Measurements from ENCODE around the gene NRGN.

The NRGN gene

DNA sequence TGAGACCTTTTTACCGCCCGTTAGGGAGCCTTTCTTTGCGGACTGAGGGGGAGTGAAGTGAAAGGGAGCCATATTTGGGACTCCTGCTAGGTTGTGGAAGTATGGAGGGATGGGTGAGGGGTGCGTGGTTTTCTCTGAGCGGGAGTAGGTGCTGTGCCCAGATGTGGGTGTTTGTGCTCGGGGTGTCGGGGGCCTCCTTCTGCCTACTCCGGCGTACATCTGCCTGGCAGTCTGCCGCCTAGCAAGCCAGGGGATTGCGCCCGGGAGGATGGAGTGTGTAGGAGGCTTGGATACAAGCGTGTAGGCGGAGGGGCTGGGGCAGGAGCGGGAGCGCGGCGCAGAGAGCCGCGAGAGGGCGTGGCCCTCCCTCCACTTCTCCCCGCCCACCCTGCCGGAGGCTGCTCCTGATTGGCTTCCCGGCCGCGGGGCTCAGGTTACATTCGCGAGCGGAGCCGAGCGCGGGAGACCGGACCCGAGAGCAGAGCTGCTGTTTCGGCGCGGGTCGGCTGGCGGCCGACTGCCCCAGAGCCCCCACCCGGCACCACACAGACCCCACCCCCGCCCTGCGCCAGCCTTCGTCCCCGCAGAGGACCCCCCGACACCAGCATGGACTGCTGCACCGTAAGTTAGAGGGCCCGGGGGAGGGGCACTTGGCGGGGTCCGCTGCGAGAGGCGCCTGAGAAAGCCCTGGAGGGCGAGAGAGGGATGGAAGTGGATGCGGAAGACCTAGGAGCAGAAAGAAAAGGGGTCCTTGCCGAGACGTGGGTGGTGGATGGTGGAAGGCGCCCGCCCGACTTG, at the start of gene NRGN:
Gene NRGN, plus strand, starts transcription at position 464 of the 798 bp plus-strand sequence. Its CDS starts 143 bp downstream, at position 607.
- DNase-seq: peak in 48 of 56 donors; percentile 18 to 82 (median 62)

GRCh38 chr11:124693142-124693541, 46.6 kb upstream of the NRGN start:
- no peak for DNase-seq

GRCh38 chr11:124699547-124699946, 40.2 kb upstream of the NRGN start:
- no peak for DNase-seq

GRCh38 chr11:124700028-124700427, 39.7 kb upstream of the NRGN start:
- no peak for DNase-seq

- DNase-seq: no peak
Measured at GRCh38 chr11:124707829-124708228, 31.9 kb upstream of the NRGN start.

DNA sequence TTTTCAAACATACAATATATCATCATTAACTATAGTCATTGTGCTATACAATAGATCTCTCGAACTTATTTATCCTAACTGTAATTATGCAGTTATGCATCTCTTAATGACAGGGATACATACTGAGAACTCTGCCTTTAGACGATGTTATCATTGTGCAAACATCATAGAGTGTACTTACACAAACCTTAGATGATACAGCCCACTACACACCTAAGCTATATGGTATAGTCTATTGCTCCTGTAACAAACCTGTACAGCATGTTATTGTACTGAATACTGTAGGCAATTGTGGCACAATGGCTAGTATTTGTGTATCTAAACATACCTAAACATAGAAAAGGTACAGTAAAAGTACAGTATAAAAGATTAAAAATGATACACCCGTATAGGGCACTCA, 27.4 kb upstream of the NRGN start:
- no peak for DNase-seq

GRCh38 chr11:124716591-124716990, 23.2 kb upstream of the NRGN start:
- DNase-seq: no peak

- DNase-seq: no peak
Measured at GRCh38 chr11:124717421-124717785, 22.3 kb upstream of the NRGN start.

DNA sequence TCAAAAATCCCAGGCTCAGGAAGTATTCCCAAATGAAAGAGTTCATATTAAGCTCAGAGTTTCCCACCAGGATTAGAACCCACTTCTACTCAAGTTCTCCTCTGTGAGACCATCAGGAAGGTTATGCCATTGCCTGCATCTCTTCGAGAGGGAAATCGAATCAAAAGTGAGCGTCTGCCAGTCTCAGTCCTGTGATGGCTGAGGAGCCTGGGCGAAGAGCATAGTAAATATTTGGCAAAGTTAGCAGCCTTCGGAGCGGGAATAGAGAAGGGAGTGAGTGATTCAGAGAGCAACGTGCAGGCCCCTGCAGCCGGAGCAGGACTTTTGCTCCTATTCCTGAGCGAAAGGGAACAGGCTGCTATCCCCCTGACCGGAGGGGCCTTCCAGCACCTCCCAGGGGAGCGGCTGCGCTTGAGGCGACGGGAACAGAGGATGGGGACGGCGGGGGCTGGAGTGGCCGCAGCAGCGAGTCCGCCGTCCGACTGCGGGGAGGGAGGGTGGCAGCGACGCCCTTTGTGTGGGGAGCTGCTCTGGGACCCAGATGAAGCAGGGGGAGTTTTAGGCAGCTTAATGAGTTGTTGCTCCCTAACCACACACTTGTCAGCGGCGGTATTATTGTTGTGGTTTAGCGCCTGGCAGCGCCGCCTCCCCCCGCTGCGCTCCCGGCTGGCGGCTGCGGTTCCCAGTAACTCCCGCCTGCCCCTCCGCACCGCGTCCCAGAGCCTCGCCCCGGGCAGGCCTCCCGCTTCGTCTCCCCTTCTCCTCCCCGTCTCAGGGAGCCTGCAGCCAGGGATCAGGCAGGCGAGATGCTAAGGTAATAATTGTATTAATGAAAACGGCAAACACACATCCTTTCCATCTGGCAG, 21.7 kb upstream of the NRGN start:
- peak in 1 of 56 donors; percentile 6 for DNase-seq

GRCh38 chr11:124718801-124719200, 20.9 kb upstream of the NRGN start:
- no peak for DNase-seq

GRCh38 chr11:124719534-124719933, 20.2 kb upstream of the NRGN start:
- no peak for DNase-seq

GRCh38 chr11:124722176-124722575, 17.6 kb upstream of the NRGN start:
- no peak for DNase-seq

GRCh38 chr11:124724979-124725718, 14.6 kb upstream of the NRGN start:
- no peak for DNase-seq

DNA sequence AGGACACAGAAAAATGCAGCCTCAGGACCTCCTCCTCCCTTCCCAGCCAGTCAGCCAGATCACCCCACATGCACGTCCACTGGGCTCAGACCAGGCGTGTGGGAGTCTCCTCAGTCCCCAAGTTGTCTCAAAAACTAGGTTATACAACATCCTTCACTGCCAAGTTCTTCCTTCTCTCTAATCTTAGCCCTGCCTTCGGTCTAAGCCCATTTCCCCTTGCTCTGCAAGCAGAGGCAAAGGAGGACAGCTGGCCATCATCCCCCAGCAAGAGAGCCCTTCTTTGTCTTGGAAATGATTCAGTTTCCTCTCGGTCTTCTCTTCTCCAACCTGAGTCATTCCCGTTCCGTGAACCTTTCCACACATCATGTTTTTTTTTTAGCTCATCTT, 14.0 kb upstream of the NRGN start:
- DNase-seq: no peak

GRCh38 chr11:124727474-124727873, 12.3 kb upstream of the NRGN start:
- no peak for DNase-seq

DNA sequence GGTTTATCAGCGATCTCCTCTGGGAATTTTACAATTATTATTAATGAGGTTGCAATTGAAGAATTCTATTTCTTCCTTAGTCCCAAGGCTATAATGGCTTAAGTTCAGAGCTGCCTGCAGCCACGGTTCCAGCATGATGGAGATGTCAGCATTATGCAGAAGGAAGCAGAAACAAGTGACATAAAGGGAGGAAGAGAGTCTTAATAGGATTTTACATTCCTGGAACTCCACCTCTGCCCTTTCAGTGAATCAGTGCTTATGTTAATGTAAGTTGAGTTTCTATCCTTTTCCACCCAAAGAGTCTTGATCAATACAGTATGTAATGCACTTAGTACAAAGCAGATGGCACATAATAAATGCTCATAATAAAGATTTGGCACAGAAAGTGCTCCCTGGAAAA, 11.6 kb upstream of the NRGN start:
- no peak for DNase-seq

DNA sequence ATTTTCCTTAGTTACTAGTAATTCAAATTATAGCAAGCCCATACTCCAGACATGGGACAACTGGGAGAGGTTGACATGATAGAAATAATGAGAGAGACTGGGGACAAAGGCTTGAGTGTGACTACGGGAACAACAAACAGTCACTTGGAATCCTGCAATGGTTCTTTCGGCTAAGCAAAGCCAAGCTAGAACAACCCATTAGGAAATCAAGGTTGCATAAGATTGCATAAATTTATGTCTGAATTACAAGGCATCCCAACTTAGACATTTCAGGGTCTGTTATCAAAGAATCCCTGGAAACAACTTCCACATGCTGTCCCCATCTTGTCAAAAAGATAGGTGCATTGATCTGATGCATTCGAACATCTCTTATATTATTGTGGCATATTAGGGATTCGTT, 10.2 kb upstream of the NRGN start:
- DNase-seq: no peak

DNA sequence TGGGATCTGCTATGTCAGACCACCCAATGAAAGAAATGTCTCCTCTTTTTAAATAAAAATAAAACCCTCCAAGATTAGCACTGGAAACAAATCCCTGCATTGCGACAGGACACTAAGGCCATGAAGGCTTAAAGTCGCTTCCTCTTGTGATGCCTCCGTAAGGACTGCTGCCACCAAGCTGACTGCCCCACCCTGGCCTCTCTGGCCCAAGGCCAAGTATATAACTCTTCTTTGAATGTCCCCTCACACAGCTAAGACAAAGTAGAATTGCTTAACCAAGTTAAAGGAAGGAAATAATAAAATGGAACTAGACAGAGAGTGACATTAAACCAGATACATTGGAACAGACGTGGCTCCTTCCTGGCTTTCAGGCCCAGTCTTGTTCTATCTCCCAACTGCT, 7.5 kb upstream of the NRGN start:
- no peak for DNase-seq

- no peak for DNase-seq
Measured at GRCh38 chr11:124736736-124737135, 3.0 kb upstream of the NRGN start.

DNA sequence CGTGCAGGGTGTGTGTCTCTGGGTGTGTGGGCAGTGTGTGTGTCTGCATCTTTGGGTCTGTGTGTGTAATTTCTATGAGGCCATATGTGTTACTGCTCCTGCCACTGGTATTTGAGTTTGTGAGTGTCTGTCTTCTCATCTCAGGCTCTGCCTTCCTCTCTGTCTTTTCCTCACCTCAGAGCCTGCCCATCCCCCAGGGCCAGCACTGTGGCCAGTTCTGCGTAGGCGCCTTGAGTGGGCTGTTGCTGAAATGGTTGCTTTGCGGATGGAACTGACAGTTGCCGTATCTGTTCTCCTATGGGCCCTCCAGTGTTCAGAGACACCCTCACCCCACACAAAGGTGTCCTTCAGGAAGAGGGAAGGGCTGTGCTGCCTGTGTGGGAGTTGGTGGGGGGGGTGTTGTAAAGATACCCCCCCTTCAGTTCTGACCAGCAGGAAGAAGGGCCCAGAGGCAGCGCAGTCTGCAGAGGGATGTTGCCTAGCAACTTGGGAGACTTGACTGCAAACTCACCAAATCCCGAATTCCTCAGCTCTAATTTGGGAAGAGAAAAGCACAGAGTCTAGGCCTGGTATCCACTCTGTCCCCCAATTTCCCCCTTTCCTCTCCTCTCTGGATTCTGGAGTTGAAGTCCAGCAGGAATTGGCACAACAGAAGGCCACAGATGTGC, 2.0 kb upstream of the NRGN start:
- DNase-seq: peak in 5 of 56 donors; percentile 24 to 51 (median 31)

Data from amygdala (tissue), 56 donors.